ENCODE results near the gene SLC12A7.
"Not testable (repeated sequence)": the region's sequence is repeated elsewhere in the genome, so short reads cannot be mapped to it uniquely, and the experiment has no call there.

The SLC12A7 gene

GRCh38 chr5:1075555-1075881 lies 36.3 kb downstream of the SLC12A7 start:
- DNase-seq = no peak

- DNase-seq = no peak
Measured at GRCh38 chr5:1074816-1075554, 36.9 kb downstream of the SLC12A7 start.

- DNase-seq = no peak
Measured at GRCh38 chr5:1074226-1074625, 37.6 kb downstream of the SLC12A7 start.

- DNase-seq = no peak
Measured at GRCh38 chr5:1073239-1074102, 38.4 kb downstream of the SLC12A7 start.

GRCh38 chr5:1069720-1070088 lies 42.2 kb downstream of the SLC12A7 start:
- no peak for DNase-seq

GRCh38 chr5:1068895-1069719 lies 42.8 kb downstream of the SLC12A7 start:
- no peak for DNase-seq

GRCh38 chr5:1068204-1068894 lies 43.5 kb downstream of the SLC12A7 start:
- no peak for DNase-seq

- no peak for DNase-seq
Measured at GRCh38 chr5:1067141-1068121, 44.4 kb downstream of the SLC12A7 start.

GRCh38 chr5:1066676-1067075 lies 45.2 kb downstream of the SLC12A7 start:
- no peak for DNase-seq

GRCh38 chr5:1065891-1066650 lies 45.8 kb downstream of the SLC12A7 start:
- no peak for DNase-seq

GRCh38 chr5:1065143-1065750 lies 46.6 kb downstream of the SLC12A7 start:
- DNase-seq = no peak

GRCh38 chr5:1064383-1065142 lies 47.3 kb downstream of the SLC12A7 start:
- DNase-seq = no peak

- no peak for DNase-seq
Measured at GRCh38 chr5:1063661-1064382, 48.0 kb downstream of the SLC12A7 start.

- no peak for DNase-seq
Measured at GRCh38 chr5:1062761-1063568, 48.9 kb downstream of the SLC12A7 start.

GRCh38 chr5:1061916-1062315 lies 49.9 kb downstream of the SLC12A7 start:
- no peak for DNase-seq

GRCh38 chr5:1061292-1061691 lies 50.6 kb downstream of the SLC12A7 start:
- DNase-seq = not testable (repeated sequence)

GRCh38 chr5:1060535-1060981 lies 51.3 kb downstream of the SLC12A7 start:
- no peak for DNase-seq

- DNase-seq = no peak
Measured at GRCh38 chr5:1059884-1060263, 52.0 kb downstream of the SLC12A7 start.

Data from DMS79 (cell line).